Activated CD8-positive, alpha-beta memory T cell treated with anti-CD3 and anti-CD28 coated beads, Interleukin-2, amount 50 U/mL, for 48 hours (primary cell): Measurements from ENCODE around the gene FHAD1.
"Not testable (repeated sequence)": the region's sequence is repeated elsewhere in the genome, so short reads cannot be mapped to it uniquely, and the experiment has no call there.

ENCODE experiments used
- DNase-seq: peaks from one replicate; pipeline ENCODE4 v3.0.0-alpha.2; 2020

Gene FHAD1

GRCh38 chr1:15424146-15424667 lies 177.2 kb downstream of the FHAD1 start:
- no peak for DNase-seq

DNA sequence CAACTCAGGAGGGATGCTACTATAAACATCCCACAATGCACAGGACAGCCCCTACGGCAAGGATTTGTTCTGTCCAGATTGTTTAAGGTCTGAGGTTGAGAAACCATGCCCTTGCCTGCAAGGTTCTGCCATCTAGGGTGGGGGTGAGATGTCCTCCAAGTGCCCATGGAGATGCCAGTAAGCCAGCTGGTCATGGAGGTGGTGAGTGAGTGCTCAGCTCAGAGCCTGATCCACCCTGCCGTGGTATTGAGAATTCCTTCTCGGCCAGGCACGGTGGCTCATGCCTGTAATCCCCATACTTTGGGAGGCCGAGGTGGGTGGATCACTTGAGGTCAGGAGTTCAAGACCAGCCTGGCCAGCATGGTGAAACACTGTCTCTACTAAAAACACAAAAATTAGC lies 178.0 kb downstream of the FHAD1 start:
- no peak for DNase-seq

GRCh38 chr1:15425521-15425920 lies 178.5 kb downstream of the FHAD1 start:
- no peak for DNase-seq

DNA sequence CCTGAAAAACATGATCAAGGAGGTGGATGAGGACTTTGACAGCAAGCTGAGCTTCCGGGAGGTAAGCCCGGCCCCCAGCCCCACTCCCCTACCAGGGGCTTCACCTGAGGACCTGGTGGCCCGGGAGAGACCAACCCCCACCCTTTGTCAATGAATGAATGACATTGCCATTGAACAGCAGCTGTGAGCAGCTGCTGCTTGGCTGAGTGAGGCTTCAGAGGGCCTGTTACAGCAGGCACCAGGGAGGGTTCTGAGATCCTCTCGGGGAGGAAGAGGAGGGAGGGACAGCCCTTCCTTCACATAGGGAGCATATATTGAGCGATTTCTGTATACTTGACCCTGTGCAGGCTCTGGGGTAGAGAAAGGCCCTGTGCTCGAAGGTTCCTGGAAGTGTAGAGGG lies 178.9 kb downstream of the FHAD1 start:
- DNase-seq: no peak

- no peak for DNase-seq
Observed at GRCh38 chr1:15426492-15427279, 179.7 kb downstream of the FHAD1 start.

- no peak for DNase-seq
Observed at GRCh38 chr1:15427280-15427666, 180.2 kb downstream of the FHAD1 start.

GRCh38 chr1:15428252-15428651 lies 181.2 kb downstream of the FHAD1 start:
- DNase-seq: not testable (repeated sequence)

- DNase-seq: no peak
Observed at GRCh38 chr1:15428815-15429435, 181.9 kb downstream of the FHAD1 start.

DNA sequence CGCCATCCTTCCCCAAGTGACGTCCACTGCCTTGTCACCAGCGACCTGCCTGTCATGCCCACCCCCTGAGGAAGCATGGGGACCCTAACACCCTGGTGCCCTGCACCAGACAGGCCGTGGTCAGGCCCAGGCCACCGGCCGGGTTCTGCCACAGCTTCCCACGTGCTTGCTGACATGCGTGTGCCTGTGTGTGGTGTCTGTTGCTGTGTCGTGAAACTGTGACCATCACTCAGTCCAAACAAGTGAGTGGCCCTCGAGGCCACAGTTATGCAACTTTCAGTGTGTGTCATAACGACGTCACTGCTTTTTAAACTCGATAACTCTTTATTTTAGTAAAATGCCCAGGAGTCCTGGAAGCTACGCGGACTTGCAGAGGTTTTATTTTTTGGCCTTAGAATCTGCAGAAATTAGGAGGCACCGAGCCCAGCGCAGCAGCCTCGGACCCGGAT lies 182.7 kb downstream of the FHAD1 start:
- DNase-seq: no peak

GRCh38 chr1:15430787-15431570 lies 184.0 kb downstream of the FHAD1 start:
- peak; percentile 95 for DNase-seq

- no peak for DNase-seq
Observed at GRCh38 chr1:15431571-15431948, 184.5 kb downstream of the FHAD1 start.

GRCh38 chr1:15432324-15432723 lies 185.3 kb downstream of the FHAD1 start:
- no peak for DNase-seq

DNA sequence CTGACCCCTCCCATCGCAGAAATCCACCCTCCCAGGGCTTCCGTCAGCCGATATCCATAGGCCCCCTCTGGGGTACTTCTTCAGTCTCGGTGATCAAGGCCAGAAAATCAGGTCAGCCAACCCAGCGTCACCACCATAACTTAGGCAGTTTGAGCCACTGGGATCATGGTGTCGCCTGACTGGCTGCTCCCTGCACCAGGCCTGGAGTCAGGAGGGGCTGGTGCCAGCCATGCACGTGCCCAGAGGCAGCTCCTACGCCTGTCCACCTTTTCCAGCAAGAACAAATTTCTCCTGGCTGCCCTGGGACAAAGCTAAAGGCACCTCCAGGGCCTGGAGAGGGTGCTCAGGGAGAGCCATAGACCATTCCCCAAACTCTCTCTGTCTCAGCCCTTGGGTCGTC lies 186.4 kb downstream of the FHAD1 start:
- no peak for DNase-seq

GRCh38 chr1:15434739-15435138 lies 187.7 kb downstream of the FHAD1 start:
- DNase-seq: not testable (repeated sequence)

- no peak for DNase-seq
Observed at GRCh38 chr1:15435239-15436077, 188.4 kb downstream of the FHAD1 start.

DNA sequence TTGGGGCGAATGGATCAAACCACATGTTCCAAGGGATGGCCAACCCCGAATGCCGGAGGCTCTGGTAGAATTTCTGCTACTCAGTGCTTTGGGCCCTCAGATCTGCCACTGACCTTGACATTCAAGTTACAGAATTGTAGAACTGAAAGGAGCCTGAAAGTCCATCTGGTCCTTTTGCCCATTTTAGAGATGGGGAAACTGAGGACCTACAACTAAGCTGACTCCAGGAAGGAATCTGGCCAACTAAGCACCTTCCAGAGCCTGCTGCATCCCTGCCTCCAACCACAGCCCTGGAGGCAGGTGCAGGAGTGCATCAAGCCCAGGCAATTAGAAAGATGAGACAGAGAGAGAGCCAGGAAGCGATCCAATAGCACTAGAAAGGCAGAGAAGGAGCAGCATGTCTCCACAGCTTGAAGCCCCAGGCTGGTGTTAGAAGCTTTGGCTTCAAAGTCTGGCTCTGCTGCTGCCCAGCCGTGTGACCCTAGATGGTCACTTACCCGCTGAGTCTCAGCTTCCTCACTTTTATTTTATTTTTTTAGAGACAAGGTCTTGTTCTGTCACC lies 189.9 kb downstream of the FHAD1 start:
- DNase-seq: no peak

DNA sequence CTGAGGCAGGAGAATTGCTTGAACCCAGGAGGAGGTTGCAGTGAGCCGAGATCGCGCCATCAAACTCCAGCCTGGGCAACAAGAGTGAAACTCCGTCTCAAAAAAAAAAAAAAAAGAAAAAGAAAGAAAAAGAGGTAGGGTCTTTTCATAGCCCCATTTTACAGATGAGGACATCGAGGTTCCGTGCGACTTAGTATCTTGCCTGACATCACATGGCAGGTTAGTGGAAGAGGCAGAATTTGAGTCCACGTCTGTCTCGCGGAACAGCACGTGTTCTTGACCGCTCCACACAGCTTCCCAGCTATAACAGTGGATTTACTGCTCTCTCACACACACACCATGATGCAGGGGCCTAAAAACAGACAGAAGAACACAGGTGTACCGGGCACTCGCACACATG lies 192.3 kb downstream of the FHAD1 start:
- DNase-seq: no peak

GRCh38 chr1:15440357-15440756 lies 193.3 kb downstream of the FHAD1 start:
- no peak for DNase-seq

DNA sequence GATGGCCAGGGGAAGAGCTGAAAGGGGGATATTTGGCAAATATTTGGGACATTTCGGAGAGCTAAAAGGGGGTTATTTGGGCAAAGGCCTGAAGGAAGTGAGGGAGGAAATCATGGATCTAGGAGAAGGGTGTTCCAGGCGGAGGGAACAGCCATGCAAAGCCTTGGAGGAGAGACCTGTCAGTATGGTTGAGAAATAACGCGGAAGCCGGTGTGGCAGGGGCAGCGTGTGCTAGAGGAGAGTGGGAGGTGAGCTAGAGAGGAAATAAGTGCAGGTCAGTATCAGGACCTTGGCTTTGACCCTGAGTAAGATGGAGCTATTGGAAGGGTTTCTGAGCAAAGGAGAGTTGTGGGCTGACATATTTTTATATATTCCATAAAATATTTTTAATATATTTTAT lies 194.2 kb downstream of the FHAD1 start:
- no peak for DNase-seq

- DNase-seq: no peak
Observed at GRCh38 chr1:15442119-15442518, 195.1 kb downstream of the FHAD1 start.

- DNase-seq: no peak
Observed at GRCh38 chr1:15442759-15443158, 195.7 kb downstream of the FHAD1 start.

DNA sequence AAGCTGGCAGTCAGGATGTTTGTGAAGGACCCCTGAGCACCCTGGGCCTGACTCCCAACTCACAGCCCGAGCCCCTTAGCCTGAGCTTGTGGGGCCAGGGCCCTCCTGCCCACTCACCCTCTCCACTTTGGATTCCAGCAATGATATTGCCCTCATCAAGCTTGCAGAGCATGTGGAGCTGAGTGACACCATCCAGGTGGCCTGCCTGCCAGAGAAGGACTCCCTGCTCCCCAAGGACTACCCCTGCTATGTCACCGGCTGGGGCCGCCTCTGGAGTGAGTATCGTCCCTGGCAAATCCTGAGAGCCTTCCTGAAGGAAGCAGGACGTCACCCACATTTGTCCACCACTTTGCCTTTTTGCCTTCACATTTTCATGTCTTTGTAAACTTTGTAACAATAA lies 196.3 kb downstream of the FHAD1 start:
- no peak for DNase-seq
